Upper lobe of left lung (tissue), 4 donors: Measurements from ENCODE around the gene EYS.

ENCODE experiments used
- CTCF ChIP-seq, 6 experiments: fragments of 450-650 bp in 4 of 6; fragments of 200-600 bp in 2 of 6; sonication (generic) in 2 of 6; IDR thresholded peaks; one replicate each; pipeline ENCODE4 v1.5.1; 2016 to 2019; ENCODE audit warnings: antibody characterized with exemption in 6 of 6
- POLR2A ChIP-seq, 4 donors: fragments of 450-650 bp; IDR thresholded peaks; one replicate each; pipeline ENCODE4 v1.5.1; 2016 to 2017; ENCODE audit warnings: antibody characterized with exemption in 4 of 4, mild to moderate bottlenecking in 2 of 4
- POLR2AphosphoS5 ChIP-seq, 2 donors: sonication (generic); formaldehyde crosslinking; IDR thresholded peaks; one replicate each; pipeline ENCODE4 v1.5.1; 2017; ENCODE audit warnings: antibody characterized with exemption in 2 of 2

GRCh38 chr6:63705707-63706106 lies 2001.3 kb downstream of the EYS start:
- no peak for TF ChIP-seq POLR2A (IDR thresholded peaks at IDR 0.05)
- TF ChIP-seq POLR2AphosphoS5 (IDR thresholded peaks at IDR 0.05), result no peak
- TF ChIP-seq CTCF (IDR thresholded peaks at IDR 0.05), result no peak
